ENCODE data around the gene RBMS2.

DNA sequence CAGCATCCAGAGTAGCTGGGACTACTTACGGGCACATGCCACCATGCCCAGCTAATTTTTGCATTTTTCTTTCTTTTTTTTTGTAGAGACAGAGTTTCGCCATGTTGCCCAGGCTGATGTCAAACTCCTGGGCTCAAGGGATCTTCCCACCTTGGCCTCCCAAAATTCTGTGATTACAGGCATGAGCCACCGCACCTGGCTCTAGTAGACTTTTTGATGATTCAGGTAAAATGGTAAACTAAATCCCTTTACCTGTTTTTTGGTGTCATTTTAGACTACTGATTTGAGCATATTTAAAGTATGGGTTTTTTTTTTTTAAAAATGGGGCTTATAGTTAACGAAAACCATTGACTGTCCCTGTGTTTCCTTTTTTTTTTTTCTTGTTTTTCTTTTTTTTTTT is 20.5 kb downstream of the RBMS2 start:
- no peak for TF ChIP-seq EZH2 (IDR thresholded peaks at IDR 0.05; ENCODE audit: borderline replicate concordance, insufficient read depth, low read depth, low read length, poor library complexity, severe bottlenecking)
- TF ChIP-seq, protein P1, sequence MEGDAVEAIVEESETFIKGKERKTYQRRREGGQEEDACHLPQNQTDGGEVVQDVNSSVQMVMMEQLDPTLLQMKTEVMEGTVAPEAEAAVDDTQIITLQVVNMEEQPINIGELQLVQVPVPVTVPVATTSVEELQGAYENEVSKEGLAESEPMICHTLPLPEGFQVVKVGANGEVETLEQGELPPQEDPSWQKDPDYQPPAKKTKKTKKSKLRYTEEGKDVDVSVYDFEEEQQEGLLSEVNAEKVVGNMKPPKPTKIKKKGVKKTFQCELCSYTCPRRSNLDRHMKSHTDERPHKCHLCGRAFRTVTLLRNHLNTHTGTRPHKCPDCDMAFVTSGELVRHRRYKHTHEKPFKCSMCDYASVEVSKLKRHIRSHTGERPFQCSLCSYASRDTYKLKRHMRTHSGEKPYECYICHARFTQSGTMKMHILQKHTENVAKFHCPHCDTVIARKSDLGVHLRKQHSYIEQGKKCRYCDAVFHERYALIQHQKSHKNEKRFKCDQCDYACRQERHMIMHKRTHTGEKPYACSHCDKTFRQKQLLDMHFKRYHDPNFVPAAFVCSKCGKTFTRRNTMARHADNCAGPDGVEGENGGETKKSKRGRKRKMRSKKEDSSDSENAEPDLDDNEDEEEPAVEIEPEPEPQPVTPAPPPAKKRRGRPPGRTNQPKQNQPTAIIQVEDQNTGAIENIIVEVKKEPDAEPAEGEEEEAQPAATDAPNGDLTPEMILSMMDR (IDR thresholded peaks at IDR 0.05) = no peak
